PC-9 (cell line): ENCODE results near the gene TCF12.

Source experiments
- EZH2 ChIP-seq: fragments of 200-600 bp; sonication (generic); IDR thresholded peaks from 2 replicates; pipeline ENCODE4 v1.8.0; 2017; ENCODE audit warnings: antibody characterized with exemption, low read depth
- TF ChIP-seq, protein P1 (sequence below): fragments of 200-600 bp; sonication (generic); conservative IDR thresholded peaks from 2 replicates; pipeline ENCODE4 v1.6.1; 2017; ENCODE audit warnings: mixed run types, antibody characterized with exemption, mild to moderate bottlenecking, moderate library complexity

DNA sequence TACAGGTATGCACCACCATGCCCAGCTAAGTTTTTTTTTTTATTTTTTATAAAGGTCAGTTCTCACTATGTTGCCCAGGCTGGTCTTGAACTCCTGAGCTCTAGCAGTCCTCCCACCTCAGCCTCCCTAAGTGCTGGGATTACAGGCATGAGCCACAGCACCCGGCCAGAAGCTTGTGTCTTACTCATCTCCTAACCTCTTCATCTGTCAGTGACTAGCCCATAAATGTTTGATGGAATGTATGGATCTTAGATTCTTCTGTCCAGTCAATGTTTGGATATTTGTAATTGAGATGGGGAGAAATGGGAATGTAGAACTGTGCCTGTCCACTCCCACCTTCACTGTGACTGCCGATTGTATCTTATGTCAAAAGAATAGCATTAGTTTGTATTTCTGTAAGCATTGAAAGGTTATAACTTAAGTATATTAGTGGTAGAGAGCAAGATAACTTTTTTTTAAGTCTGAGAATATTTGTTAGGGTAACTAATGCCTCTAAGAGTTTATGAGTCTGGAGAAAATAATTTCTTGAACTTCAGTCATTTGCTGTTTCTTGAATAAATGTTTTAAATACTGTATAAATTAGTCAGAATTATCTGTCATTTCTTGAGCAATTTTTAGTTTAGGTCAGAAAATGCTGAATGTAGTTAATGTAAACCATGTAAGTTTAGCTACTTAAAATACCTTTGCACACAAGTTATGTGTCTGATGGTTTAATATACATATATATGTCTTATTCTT is 242.5 kb downstream of the TCF12 start:
- TF ChIP-seq, protein P1, sequence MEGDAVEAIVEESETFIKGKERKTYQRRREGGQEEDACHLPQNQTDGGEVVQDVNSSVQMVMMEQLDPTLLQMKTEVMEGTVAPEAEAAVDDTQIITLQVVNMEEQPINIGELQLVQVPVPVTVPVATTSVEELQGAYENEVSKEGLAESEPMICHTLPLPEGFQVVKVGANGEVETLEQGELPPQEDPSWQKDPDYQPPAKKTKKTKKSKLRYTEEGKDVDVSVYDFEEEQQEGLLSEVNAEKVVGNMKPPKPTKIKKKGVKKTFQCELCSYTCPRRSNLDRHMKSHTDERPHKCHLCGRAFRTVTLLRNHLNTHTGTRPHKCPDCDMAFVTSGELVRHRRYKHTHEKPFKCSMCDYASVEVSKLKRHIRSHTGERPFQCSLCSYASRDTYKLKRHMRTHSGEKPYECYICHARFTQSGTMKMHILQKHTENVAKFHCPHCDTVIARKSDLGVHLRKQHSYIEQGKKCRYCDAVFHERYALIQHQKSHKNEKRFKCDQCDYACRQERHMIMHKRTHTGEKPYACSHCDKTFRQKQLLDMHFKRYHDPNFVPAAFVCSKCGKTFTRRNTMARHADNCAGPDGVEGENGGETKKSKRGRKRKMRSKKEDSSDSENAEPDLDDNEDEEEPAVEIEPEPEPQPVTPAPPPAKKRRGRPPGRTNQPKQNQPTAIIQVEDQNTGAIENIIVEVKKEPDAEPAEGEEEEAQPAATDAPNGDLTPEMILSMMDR = no peak
- TF ChIP-seq EZH2 = no peak
